WERI-Rb-1 (cell line): ENCODE results near the gene RHNO1.

Experiments
- DNase-seq: peaks from one replicate; pipeline ENCODE4 v3.0.0-alpha.2; 2020
- H3K27ac ChIP-seq: fragments of 250-450 bp; sonication (Bioruptor Pico); 2 replicates; pipeline ENCODE4 v1.5.1; 2020; ENCODE audit warnings: mild to moderate bottlenecking, moderate library complexity
- H3K27me3 ChIP-seq: fragments of 250-450 bp; sonication (Bioruptor Pico); 2 replicates; pipeline ENCODE4 v1.5.1; 2021; ENCODE audit warnings: mild to moderate bottlenecking, low read depth, moderate library complexity; ENCODE audit not compliant: insufficient read depth, severe bottlenecking
- H3K36me3 ChIP-seq: fragments of 250-450 bp; sonication (Bioruptor Pico); 2 replicates; pipeline ENCODE4 v1.5.1; 2020; ENCODE audit warnings: mild to moderate bottlenecking, moderate library complexity
- H3K4me3 ChIP-seq: 2 replicates; pipeline ENCODE4 v1.5.1; 2011; ENCODE audit warnings: low read depth, mild to moderate bottlenecking, control low read depth, low read length
- H3K9me3 ChIP-seq: fragments of 250-450 bp; sonication (Bioruptor Pico); 2 replicates; pipeline ENCODE4 v1.5.1; 2021; ENCODE audit warnings: mild to moderate bottlenecking, moderate library complexity; ENCODE audit not compliant: severe bottlenecking
- CTCF ChIP-seq: IDR thresholded peaks from 2 replicates; pipeline ENCODE4 v1.5.1; 2011; ENCODE audit warnings: low read depth, mild to moderate bottlenecking, control low read depth, inconsistent platforms, low read length

Gene RHNO1

GRCh38 chr12:2923057-2923456 is 46.0 kb downstream of the RHNO1 start:
- no peak for TF ChIP-seq CTCF
- Histone ChIP-seq H3K9me3 (no peaks in the 10 kb centered on the region), H3K27ac (no peak overlapping the region), H3K4me3 (no peak overlapping the region), H3K36me3 (peaks cover 71% of the 10 kb centered on the region), H3K27me3 (no peaks in the 10 kb centered on the region)
- no peak for DNase-seq

GRCh38 chr12:2924019-2924418 is 47.0 kb downstream of the RHNO1 start:
- H3K36me3 ChIP-seq: peaks cover 72% of the 10 kb centered on the region
- DNase-seq: no peak
- no peak overlapping the region for H3K4me3 ChIP-seq

GRCh38 chr12:2925322-2925995 is 48.4 kb downstream of the RHNO1 start:
- no peak for DNase-seq
- Histone ChIP-seq H3K27me3 (no peaks in the 10 kb centered on the region), H3K9me3 (no peaks in the 10 kb centered on the region), H3K36me3 (peaks cover 72% of the 10 kb centered on the region), H3K4me3 (no peak overlapping the region), H3K27ac (no peak overlapping the region)
- no peak for TF ChIP-seq CTCF

More at GRCh38 chr12:2924019-2924418, 47.0 kb downstream of the RHNO1 start:
- TF ChIP-seq CTCF: no peak
- Histone ChIP-seq H3K9me3 (no peaks in the 10 kb centered on the region), H3K27me3 (no peaks in the 10 kb centered on the region), H3K27ac (no peak overlapping the region)

GRCh38 chr12:2930865-2931264 is 53.8 kb downstream of the RHNO1 start:
- TF ChIP-seq CTCF: no peak
- H3K27me3 ChIP-seq: no peaks in the 10 kb centered on the region
- peak overlapping the region; percentile 20; the same call in 1 of the 2 replicates for H3K27ac ChIP-seq
- H3K4me3 ChIP-seq: no peak overlapping the region
- peaks cover 82% of the 10 kb centered on the region for H3K36me3 ChIP-seq
- no peak for DNase-seq
- no peaks in the 10 kb centered on the region for H3K9me3 ChIP-seq

GRCh38 chr12:2933586-2933985 is 56.6 kb downstream of the RHNO1 start:
- H3K27me3 ChIP-seq: no peaks in the 10 kb centered on the region
- no peak overlapping the region for H3K27ac ChIP-seq
- no peak for TF ChIP-seq CTCF
- peaks cover 73% of the 10 kb centered on the region for H3K36me3 ChIP-seq
- H3K9me3 ChIP-seq: no peaks in the 10 kb centered on the region
- no peak for DNase-seq
- H3K4me3 ChIP-seq: no peak overlapping the region

GRCh38 chr12:2934371-2934770 is 57.3 kb downstream of the RHNO1 start:
- peaks cover 70% of the 10 kb centered on the region for H3K36me3 ChIP-seq
- no peak overlapping the region for H3K4me3 ChIP-seq
- no peak overlapping the region for H3K27ac ChIP-seq
- H3K9me3 ChIP-seq: no peaks in the 10 kb centered on the region
- no peak for DNase-seq
- no peak for TF ChIP-seq CTCF
- no peaks in the 10 kb centered on the region for H3K27me3 ChIP-seq
